Astrocyte of the cerebellum (primary cell): ENCODE measurements around the gene SOBP.

Experiments
- DNase-seq: peaks from one replicate; pipeline ENCODE4 v3.0.0-alpha.2; 2011; ENCODE audit warnings: low read depth
- H3K4me3 ChIP-seq: 2 replicates; pipeline ENCODE4 v1.5.1; 2011; ENCODE audit warnings: mild to moderate bottlenecking, low read depth, low read length, moderate library complexity
- CTCF ChIP-seq: IDR thresholded peaks from 2 replicates; pipeline ENCODE4 v1.5.1; 2012; ENCODE audit warnings: low read length, low read depth, moderate library complexity, mild to moderate bottlenecking; ENCODE audit errors: missing control alignments
- in situ Hi-C: cut with HindIII; loops from 2 replicates; pipeline ENCODE4 v1.10.0; 2017; ENCODE audit warnings: low sequenced_read_pairs

The SOBP gene

GRCh38 chr6:107666084-107666980 lies 176.4 kb downstream of the SOBP start:
- in situ Hi-C loops, result no loop called here

GRCh38 chr6:107666981-107667601 lies 177.2 kb downstream of the SOBP start:
- in situ Hi-C loops, result no loop called here
- no peak overlapping the region for H3K4me3 ChIP-seq
- TF ChIP-seq CTCF, result no peak
- DNase-seq, result no peak

More at GRCh38 chr6:107666084-107666980, 176.4 kb downstream of the SOBP start:
- H3K4me3 ChIP-seq, result no peak overlapping the region
- no peak for TF ChIP-seq CTCF
- DNase-seq, result no peak

- no peak for TF ChIP-seq CTCF
- DNase-seq, result no peak
- no peak overlapping the region for H3K4me3 ChIP-seq
- in situ Hi-C loops, result no loop called here
Measured at GRCh38 chr6:107667790-107668189, 177.9 kb downstream of the SOBP start.

GRCh38 chr6:107668743-107669474 lies 179.0 kb downstream of the SOBP start:
- TF ChIP-seq CTCF, result no peak
- no peak for DNase-seq
- H3K4me3 ChIP-seq, result no peak overlapping the region
- in situ Hi-C loops, result no loop called here

- no peak for TF ChIP-seq CTCF
- in situ Hi-C loops, result no loop called here
- H3K4me3 ChIP-seq, result no peak overlapping the region
- no peak for DNase-seq
Measured at GRCh38 chr6:107670792-107671199, 180.9 kb downstream of the SOBP start.

- in situ Hi-C loops, result no loop called here
- DNase-seq, result no peak
- TF ChIP-seq CTCF, result no peak
- no peak overlapping the region for H3K4me3 ChIP-seq
Measured at GRCh38 chr6:107673076-107673494, 183.2 kb downstream of the SOBP start.
